Measurements from ENCODE around the gene MLXIP.
"Not testable (repeated sequence)": the region's sequence is repeated elsewhere in the genome, so short reads cannot be mapped to it uniquely, and the experiment has no call there.

MLXIP gene

DNA sequence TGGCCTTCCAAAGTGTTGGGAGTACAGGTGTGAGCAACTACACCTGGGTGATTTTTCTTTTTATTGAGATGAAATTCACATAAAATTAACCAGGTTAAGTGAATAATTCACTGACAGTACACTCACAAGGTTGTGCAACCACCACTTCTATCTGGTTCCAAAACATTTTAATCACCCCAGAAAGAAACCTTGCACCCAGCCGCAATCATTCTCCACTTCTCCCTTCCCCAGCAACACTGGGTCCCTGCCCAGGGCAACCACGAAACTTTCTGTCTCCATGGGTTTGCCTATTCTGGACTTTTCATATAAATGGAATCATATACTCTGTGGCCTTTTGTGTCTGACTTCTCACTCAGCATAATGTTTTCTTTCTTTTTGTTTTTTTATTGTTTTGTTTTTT lies 26.3 kb upstream of the MLXIP start:
- H3K36me3 ChIP-seq (ENCODE audit: insufficient read depth, low read length), result peaks cover 43% of the 10 kb centered on the region; the same call in 1 of the 2 replicates
- H3K27me3 ChIP-seq (ENCODE audit: insufficient read depth, low read length, poor library complexity, severe bottlenecking), result no peaks in the 10 kb centered on the region
- H2AFZ ChIP-seq (ENCODE audit: low read length), result no peak overlapping the region
- no peaks in the 10 kb centered on the region for H3K79me2 ChIP-seq (ENCODE audit: insufficient read depth, low read length)
- no peaks in the 10 kb centered on the region for H4K20me1 ChIP-seq (ENCODE audit: insufficient read depth, low read length, poor library complexity, severe bottlenecking)
- no peaks in the 10 kb centered on the region for H3F3A ChIP-seq (ENCODE audit: low read depth)
- no peak for TF ChIP-seq CTCF (conservative IDR thresholded peaks at IDR 0.05; ENCODE audit: low read length)
- no peak for TF ChIP-seq EZH2phosphoT487 (IDR thresholded peaks at IDR 0.05; ENCODE audit: borderline replicate concordance)
- no peaks in the 10 kb centered on the region for H3K4me1 ChIP-seq (ENCODE audit: insufficient read depth, low read length, poor library complexity, severe bottlenecking)
- no peak overlapping the region for H3K9ac ChIP-seq (ENCODE audit: low read depth, low read length, poor library complexity, severe bottlenecking)
- no peak overlapping the region for H3K4me2 ChIP-seq (ENCODE audit: low read depth, low read length, poor library complexity, severe bottlenecking)
- no peaks in the 10 kb centered on the region for H3K9me3 ChIP-seq (ENCODE audit: insufficient read depth, low read depth, low read length)
- H3K9me2 ChIP-seq (replicated peaks; ENCODE audit: low read depth, low read length), result no peaks in the 10 kb centered on the region
- no peak overlapping the region for H3K4me3 ChIP-seq (ENCODE audit: low read length, poor library complexity, severe bottlenecking)

- Histone ChIP-seq H3K79me2 (ENCODE audit: insufficient read depth, low read length) (no peaks in the 10 kb centered on the region), H4K20me1 (ENCODE audit: insufficient read depth, low read length, poor library complexity, severe bottlenecking) (no peaks in the 10 kb centered on the region), H3K4me2 (ENCODE audit: low read depth, low read length, poor library complexity, severe bottlenecking) (no peak overlapping the region), H3K9ac (ENCODE audit: low read depth, low read length, poor library complexity, severe bottlenecking) (no peak overlapping the region), H2AFZ (ENCODE audit: low read length) (no peak overlapping the region), H3K27me3 (ENCODE audit: insufficient read depth, low read length, poor library complexity, severe bottlenecking) (no peaks in the 10 kb centered on the region), H3K36me3 (ENCODE audit: insufficient read depth, low read length) (peaks cover 61% of the 10 kb centered on the region; the same call in 1 of the 2 replicates), H3K4me1 (ENCODE audit: insufficient read depth, low read length, poor library complexity, severe bottlenecking) (no peaks in the 10 kb centered on the region), H3K4me3 (ENCODE audit: low read length, poor library complexity, severe bottlenecking) (no peak overlapping the region), H3K9me3 (ENCODE audit: insufficient read depth, low read depth, low read length) (no peaks in the 10 kb centered on the region), H3K9me2 (replicated peaks; ENCODE audit: low read depth, low read length) (no peaks in the 10 kb centered on the region), H3F3A (ENCODE audit: low read depth) (no peaks in the 10 kb centered on the region)
- TF ChIP-seq CTCF (conservative IDR thresholded peaks at IDR 0.05; ENCODE audit: low read length) (no peak), EZH2phosphoT487 (IDR thresholded peaks at IDR 0.05; ENCODE audit: borderline replicate concordance) (no peak)
Observed at GRCh38 chr12:122054842-122055520, 23.6 kb upstream of the MLXIP start.

- not testable (repeated sequence) for H3K9ac ChIP-seq (ENCODE audit: low read depth, low read length, poor library complexity, severe bottlenecking); H3K4me1 ChIP-seq (ENCODE audit: insufficient read depth, low read length, poor library complexity, severe bottlenecking); H4K20me1 ChIP-seq (ENCODE audit: insufficient read depth, low read length, poor library complexity, severe bottlenecking); H3K4me3 ChIP-seq (ENCODE audit: low read length, poor library complexity, severe bottlenecking); H3K9me2 ChIP-seq (replicated peaks; ENCODE audit: low read depth, low read length); H3K27me3 ChIP-seq (ENCODE audit: insufficient read depth, low read length, poor library complexity, severe bottlenecking); H3F3A ChIP-seq (ENCODE audit: low read depth); H3K9me3 ChIP-seq (ENCODE audit: insufficient read depth, low read depth, low read length); H3K79me2 ChIP-seq (ENCODE audit: insufficient read depth, low read length); H2AFZ ChIP-seq (ENCODE audit: low read length); H3K4me2 ChIP-seq (ENCODE audit: low read depth, low read length, poor library complexity, severe bottlenecking)
- peaks cover 64% of the 10 kb centered on the region; the same call in 1 of the 2 replicates for H3K36me3 ChIP-seq (ENCODE audit: insufficient read depth, low read length)
Observed at GRCh38 chr12:122056406-122056805, 22.1 kb upstream of the MLXIP start.

All from Loucy (cell line).